Stimulated activated naive B cell treated with anti-CD40 and anti-IgM and Interleukin-4, amounts not matched to agents 10 μg/mL and 1 μg/mL and 100 μg/mL, for 72 hours (primary cell): Measurements from ENCODE around the gene XPC.

Experiments used
- ATAC-seq, 2 donors: fragments of 150-1000 bp; cut with Tn5 transposase; replicated peaks; 2 replicates each; pipeline ENCODE4 v1.10.0; 2021; ENCODE audit warnings: moderate library complexity in 1 of 2
- DNase-seq: peaks from one replicate; pipeline ENCODE4 v3.0.0; 2021
- H3K27ac Mint-ChIP-seq: one replicate; pipeline ENCODE4 v1.8.0; 2022; ENCODE audit warnings: mild to moderate bottlenecking, mixed read lengths
- H3K27me3 Mint-ChIP-seq, 2 donors: one replicate each; pipeline ENCODE4 v1.8.0; 2022; ENCODE audit warnings: mixed read lengths in 2 of 2
- H3K36me3 Mint-ChIP-seq, 2 donors: one replicate each; pipeline ENCODE4 v1.8.0; 2022; ENCODE audit warnings: mixed read lengths in 2 of 2, mild to moderate bottlenecking in 1 of 2
- H3K4me1 Mint-ChIP-seq, 2 donors: one replicate each; pipeline ENCODE4 v1.8.0; 2022; ENCODE audit warnings: mixed read lengths in 2 of 2, mild to moderate bottlenecking in 1 of 2
- H3K4me3 Mint-ChIP-seq, 2 donors: one replicate each; pipeline ENCODE4 v1.8.0; 2022; ENCODE audit warnings: mild to moderate bottlenecking in 2 of 2, mixed read lengths in 2 of 2, moderate library complexity in 1 of 2
- H3K9me3 Mint-ChIP-seq, 2 donors: one replicate each; pipeline ENCODE4 v1.8.0; 2022; ENCODE audit warnings: mixed read lengths in 2 of 2, mild to moderate bottlenecking in 1 of 2

XPC gene

DNA sequence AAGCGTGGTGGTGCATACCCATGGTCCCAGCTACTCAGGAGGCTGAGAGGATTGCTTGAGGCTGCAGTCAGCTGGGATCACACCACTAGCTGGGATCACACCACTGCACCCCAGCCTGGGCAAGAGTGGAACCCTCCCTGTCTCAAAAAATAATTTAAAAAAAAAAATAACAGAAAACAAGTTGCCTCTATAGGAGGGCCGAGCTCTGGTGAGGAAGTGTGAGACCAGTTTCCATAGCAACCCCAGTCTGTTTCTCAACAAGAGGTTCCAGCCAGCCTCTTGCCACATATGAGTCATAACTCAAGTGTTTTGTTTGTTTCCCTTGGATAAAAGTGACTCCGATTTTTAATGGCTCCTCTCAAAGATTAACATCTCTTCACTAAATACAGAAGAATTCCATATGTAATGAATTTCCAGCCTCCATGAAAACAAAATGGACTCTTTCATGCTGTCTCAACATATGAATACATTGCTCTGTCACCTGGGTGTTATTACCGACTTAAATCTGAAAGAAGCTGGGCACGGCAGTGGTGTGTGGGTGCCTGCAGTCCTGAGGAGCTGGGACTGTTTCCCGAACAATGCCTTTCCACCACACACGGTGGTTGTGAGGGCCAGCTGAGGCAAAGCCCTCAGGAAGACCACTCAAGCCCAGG is 33.9 kb downstream of the XPC start:
- Mint-ChIP-seq H3K27ac (peak overlapping the region; percentile 96), H3K36me3 (peaks cover 30 to 50% of the 10 kb centered on the region in 2 donors), H3K4me3 (peak overlapping the region; percentile 37 to 41), H3K9me3 (no peaks in the 10 kb centered on the region), H3K27me3 (no peaks in the 10 kb centered on the region), H3K4me1 (peaks cover 14% of the 10 kb centered on the region in 2 donors)
- DNase-seq (peak; percentile 58), ATAC-seq (peak; percentile 98)

DNA sequence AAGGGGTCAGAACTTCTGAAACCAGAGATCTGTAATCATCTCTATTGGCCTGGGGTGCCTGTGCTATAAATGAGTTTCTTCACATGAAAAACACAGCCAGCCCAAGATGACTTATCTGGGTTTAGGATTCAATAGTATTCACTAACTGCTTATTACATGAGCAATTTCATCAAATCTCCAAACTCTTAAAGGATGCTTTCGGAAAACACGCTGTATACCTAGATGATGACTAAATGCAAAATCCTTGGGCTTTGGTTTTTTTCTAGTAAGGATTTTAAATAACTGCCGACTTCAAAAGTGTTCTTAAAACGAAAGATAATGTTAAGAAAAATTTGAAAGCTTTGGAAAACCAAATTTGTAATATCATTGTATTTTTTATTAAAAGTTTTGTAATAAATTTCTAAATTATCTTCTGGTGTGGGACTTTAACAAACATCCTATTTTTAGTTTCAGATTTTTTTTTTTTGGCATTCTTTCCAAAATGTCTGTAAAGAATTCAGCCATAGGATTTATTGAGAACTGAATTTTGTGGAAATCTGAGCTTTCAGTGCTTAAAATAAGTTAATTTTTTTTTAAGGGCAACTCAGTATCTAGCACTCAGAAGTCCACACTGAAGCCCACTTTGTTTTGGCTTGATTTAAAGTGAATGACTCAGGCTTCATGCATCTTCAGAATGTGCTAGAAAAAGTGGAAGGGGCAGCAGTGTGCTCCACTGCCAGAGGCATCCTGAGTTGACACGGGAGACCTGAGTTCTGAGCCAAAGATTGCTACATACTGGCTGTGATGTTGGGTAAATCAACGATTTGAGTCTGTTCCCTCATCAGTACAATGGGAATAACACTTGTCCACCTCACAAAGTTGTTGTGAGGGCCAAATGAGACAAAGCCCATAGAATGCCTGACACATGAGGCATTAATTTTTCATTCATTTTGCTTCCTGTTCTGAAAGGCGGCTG is 34.9 kb downstream of the XPC start:
- H3K9me3 Mint-ChIP-seq: no peaks in the 10 kb centered on the region
- H3K27me3 Mint-ChIP-seq: no peaks in the 10 kb centered on the region
- DNase-seq (no peak), ATAC-seq (no peak)
- peaks cover 14 to 16% of the 10 kb centered on the region in 2 donors for H3K4me1 Mint-ChIP-seq
- no peak overlapping the region for H3K4me3 Mint-ChIP-seq
- peak overlapping the region; percentile 87 for H3K27ac Mint-ChIP-seq
- H3K36me3 Mint-ChIP-seq: peaks cover 32 to 55% of the 10 kb centered on the region in 2 donors

DNA sequence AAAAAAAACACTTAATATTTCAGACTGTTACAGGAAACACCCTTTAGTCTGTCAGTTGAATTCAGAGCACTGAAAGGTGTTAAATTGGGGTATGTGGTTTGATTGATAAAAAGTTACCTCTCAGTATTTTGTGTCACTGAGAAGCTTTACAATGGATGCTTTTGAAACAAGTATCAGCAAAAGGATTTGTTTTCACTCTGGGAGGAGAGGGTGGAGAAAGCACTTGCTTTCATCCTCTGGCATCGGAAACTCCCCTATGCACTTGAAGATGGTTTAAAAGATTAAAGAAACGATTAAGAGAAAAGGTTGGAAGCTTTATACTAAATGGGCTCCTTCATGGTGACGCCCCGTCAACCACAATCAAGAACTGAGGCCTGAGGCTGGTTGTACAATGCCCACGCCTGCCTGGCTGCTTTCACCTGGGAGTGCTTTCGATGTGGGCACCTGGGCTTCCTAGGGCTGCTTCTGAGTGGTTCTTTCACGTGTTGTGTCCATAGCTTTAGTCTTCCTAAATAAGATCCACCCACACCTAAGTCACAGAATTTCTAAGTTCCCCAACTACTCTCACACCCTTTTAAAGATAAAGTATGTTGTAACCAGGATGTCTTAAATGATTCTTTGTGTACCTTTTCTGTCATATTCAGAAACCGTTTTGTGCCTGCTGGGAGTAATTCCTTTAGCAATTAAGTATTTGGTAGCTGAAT is 35.7 kb downstream of the XPC start:
- H3K36me3 Mint-ChIP-seq: peaks cover 36 to 61% of the 10 kb centered on the region in 2 donors
- no peak for ATAC-seq
- H3K4me3 Mint-ChIP-seq: no peak overlapping the region
- peak overlapping the region; percentile 85 for H3K27ac Mint-ChIP-seq
- DNase-seq: no peak
- no peaks in the 10 kb centered on the region for H3K9me3 Mint-ChIP-seq
- no peaks in the 10 kb centered on the region for H3K27me3 Mint-ChIP-seq
- H3K4me1 Mint-ChIP-seq: peaks cover 17 to 21% of the 10 kb centered on the region in 2 donors

DNA sequence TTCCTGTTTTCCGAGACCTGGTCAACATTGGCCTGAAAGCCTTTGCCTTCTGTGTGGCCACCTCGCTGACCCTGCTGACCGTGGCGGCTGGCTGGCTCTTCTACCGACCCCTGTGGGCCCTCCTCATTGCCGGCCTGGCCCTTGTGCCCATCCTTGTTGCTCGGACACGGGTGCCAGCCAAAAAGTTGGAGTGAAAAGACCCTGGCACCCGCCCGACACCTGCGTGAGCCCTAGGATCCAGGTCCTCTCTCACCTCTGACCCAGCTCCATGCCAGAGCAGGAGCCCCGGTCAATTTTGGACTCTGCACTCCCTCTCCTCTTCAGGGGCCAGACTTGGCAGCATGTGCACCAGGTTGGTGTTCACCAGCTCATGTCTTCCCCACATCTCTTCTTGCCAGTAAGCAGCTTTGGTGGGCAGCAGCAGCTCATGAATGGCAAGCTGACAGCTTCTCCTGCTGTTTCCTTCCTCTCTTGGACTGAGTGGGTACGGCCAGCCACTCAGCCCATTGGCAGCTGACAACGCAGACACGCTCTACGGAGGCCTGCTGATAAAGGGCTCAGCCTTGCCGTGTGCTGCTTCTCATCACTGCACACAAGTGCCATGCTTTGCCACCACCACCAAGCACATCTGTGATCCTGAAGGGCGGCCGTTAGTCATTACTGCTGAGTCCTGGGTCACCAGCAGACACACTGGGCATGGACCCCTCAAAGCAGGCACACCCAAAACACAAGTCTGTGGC is 36.6 kb downstream of the XPC start:
- Mint-ChIP-seq H3K4me1 (peaks cover 17 to 21% of the 10 kb centered on the region in 2 donors), H3K27ac (peak overlapping the region; percentile 70), H3K4me3 (no peak overlapping the region), H3K36me3 (peaks cover 36 to 53% of the 10 kb centered on the region in 2 donors), H3K27me3 (no peaks in the 10 kb centered on the region), H3K9me3 (no peaks in the 10 kb centered on the region)
- ATAC-seq (no peak), DNase-seq (no peak)

DNA sequence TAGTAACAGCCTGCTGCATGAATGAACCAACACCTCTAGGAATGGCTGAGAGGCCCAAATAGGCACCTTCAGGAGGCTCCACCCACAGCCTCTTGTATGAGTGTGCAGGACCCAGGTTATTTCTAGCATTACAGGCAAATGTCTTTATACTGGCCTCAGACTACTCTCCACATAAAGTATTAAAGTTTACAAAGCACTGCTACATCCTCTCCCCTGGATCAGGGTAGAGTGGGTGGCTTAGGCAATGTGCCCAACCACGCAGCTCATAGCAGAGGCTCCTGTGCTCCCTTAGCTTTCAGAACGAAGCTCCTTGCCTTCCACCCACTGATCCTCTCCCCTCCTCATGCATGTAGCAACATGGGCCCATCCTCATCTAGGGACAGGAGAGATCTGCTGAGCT is 37.3 kb downstream of the XPC start:
- Mint-ChIP-seq H3K36me3 (peaks cover 37 to 49% of the 10 kb centered on the region in 2 donors), H3K4me3 (no peak overlapping the region), H3K4me1 (peaks cover 17 to 21% of the 10 kb centered on the region in 2 donors), H3K27ac (no peak overlapping the region), H3K9me3 (no peaks in the 10 kb centered on the region), H3K27me3 (no peaks in the 10 kb centered on the region)
- DNase-seq: no peak
- no peak for ATAC-seq

DNA sequence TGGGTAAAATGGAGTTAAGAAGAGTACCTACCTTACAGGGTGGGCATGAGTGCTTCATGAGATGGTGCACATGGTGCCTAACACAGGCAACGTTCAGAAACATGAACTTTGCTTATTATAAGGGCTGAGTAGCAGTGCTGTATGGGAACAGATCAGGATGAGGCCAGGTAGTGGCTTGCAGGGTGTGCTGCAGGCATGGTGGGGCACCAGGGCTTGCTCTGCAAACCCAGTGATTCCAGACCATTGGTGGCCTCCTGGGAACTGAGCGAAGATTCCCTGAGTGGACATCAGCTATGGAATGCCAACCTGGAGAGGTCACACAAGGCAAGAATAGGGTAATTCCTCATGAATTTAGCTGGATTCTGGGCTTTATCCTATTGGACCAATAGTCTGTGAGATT is 37.7 kb downstream of the XPC start:
- DNase-seq (no peak), ATAC-seq (no peak)
- Mint-ChIP-seq H3K9me3 (no peaks in the 10 kb centered on the region), H3K27me3 (no peaks in the 10 kb centered on the region), H3K4me3 (no peak overlapping the region), H3K36me3 (peaks cover 38 to 49% of the 10 kb centered on the region in 2 donors), H3K4me1 (peaks cover 15 to 21% of the 10 kb centered on the region in 2 donors), H3K27ac (no peak overlapping the region)

DNA sequence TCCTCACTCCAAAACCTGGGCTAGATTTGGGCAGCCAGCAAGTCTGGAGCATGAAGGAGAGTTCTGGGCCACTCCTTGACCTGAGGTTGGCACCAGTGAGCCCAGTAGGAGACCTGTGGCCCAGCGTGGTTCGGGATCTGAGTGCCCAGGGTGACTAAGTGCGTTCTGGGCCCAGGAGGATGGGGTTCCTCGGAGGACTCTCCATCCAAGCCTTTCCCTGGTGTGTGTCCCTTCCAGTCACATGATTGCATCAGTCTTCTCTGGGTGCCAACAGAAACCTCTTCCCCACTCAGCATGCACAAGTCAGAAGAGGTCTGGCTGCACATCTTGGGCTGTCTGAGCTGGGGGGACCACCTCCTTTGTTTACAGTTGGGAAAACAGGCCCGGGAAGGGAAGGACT is 38.6 kb downstream of the XPC start:
- Mint-ChIP-seq H3K36me3 (peaks cover 42 to 53% of the 10 kb centered on the region in 2 donors), H3K4me3 (no peak overlapping the region), H3K27me3 (no peaks in the 10 kb centered on the region), H3K9me3 (no peaks in the 10 kb centered on the region), H3K27ac (no peak overlapping the region), H3K4me1 (peaks cover 11 to 14% of the 10 kb centered on the region in 2 donors)
- ATAC-seq (no peak), DNase-seq (no peak)

DNA sequence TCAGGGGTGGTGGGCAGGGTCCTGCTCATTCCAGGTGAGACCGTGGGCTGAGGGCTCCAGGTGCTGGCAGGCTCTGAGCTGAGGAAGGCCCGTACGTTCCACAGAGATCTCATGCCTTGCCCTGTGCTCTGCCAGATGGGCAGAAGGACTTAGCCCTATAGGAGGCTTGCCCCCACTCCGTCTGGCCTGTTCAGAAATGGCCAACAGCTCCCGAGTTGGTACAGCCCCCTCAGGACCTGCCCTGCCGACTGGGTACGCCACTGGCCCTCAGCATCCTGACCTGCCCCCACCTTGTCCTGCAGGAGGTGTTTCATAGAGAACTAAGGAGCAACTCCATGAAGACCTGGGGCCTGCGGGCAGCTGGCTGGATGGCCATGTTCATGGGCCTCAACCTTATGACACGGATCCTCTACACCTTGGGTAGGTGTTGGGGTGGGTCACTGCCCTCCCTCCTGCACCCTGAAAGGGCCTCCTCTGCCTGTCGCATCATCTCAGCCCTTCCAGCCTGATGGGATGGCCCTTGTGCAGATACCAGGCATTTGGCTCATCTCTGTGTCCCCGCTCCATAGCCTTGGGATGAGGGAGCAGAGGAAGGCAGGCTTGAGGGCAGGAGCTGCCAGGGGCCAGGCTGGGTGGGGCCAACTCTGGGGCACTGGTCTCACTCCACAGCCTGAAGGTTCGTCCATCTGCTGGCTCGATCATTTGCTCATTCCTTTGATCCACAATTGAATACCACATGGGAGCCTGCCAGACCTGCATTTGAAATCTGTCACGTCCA is 39.3 kb downstream of the XPC start:
- Mint-ChIP-seq H3K9me3 (no peaks in the 10 kb centered on the region), H3K27ac (no peak overlapping the region), H3K27me3 (no peaks in the 10 kb centered on the region), H3K36me3 (peaks cover 44 to 59% of the 10 kb centered on the region in 2 donors), H3K4me3 (no peak overlapping the region), H3K4me1 (peaks cover 6 to 7% of the 10 kb centered on the region in 2 donors)
- DNase-seq (no peak), ATAC-seq (no peak)

DNA sequence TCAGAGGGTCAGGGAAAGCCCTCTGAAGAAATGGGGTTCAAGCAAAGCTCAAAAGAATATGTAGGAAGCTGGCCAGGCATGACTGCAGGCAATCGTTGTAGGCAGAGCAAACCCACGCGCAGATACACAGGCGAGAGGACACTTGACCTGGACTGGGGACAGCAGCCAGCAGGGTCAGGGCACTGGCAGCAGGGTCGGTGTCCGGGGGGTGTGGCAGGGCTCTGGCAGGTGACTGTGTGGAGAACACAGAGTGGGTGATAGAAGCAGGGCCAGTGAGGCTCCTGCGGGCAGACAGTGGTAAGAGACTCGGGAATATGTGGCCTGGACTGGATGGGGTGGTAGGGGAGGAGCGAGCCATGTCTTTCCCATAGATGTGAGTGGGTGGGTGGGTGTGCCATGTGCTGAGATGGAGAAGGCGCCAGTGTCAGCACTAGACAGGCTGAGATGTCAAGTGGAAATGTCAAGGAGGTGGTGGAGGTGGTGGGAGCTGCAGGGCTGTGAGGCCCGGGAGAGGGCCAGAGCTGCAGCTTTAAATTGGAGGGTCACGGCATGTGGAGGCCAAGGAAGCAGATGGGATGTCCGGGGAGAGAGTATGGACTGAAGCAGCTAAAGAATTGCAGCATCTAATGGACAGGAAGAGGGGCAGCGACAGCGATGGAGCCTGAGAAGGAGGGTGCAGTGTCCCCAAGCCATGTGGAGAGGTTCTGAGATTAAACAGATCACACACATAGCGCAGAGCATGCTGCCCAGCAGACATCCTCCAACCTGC is 40.1 kb downstream of the XPC start:
- no peak for ATAC-seq

DNA sequence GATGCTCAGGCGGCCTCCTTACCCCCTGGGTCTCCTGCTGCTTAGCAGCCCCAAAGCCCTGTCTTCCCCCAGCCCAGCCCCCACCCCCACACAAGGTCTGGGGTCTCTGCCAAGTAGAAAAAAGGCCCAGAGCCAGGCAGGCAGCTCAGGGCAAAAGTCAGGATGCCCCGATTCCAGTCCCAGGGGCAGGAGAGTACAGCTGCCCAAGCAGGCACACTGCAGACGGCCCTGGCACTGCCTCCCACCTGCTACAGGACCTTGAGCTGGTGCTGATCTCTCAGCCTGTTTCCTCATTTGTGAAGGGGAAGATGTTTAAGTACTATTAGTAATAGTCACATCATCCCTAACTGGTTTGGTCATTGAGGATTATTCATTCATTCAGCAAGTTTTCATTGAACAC is 41.0 kb downstream of the XPC start:
- peaks cover 59 to 71% of the 10 kb centered on the region in 2 donors for H3K36me3 Mint-ChIP-seq
- ATAC-seq: no peak

More for the DNA sequence above, 40.1 kb downstream of the XPC start:
- Mint-ChIP-seq H3K27ac (peak overlapping the region; percentile 75), H3K4me3 (no peak overlapping the region), H3K27me3 (no peaks in the 10 kb centered on the region), H3K9me3 (no peaks in the 10 kb centered on the region), H3K4me1 (peaks cover 6 to 7% of the 10 kb centered on the region in 2 donors), H3K36me3 (peaks cover 51 to 65% of the 10 kb centered on the region in 2 donors)
- DNase-seq: no peak

DNA sequence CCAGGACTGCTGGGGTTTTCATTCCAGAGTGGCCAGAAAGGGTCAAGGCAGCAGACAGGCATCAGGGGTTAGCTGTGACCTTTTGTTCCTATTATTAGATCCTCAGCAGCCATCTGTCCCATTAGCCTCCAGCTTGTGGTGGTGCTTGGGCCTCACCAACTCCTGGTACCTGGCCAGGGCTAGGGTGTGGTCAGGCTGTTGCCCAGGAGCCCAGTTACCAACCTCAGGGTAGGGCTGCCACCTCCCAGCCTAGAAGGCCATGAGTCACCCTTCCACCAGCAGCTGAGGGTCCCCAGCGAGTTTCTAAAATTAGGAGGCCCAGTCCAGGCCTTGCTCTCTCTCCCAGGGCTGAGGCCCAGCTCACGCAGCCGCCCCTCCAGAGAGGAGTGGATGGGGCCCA is 41.4 kb downstream of the XPC start:
- ATAC-seq: no peak
- H3K27ac Mint-ChIP-seq: no peak overlapping the region
- H3K9me3 Mint-ChIP-seq: no peaks in the 10 kb centered on the region
- DNase-seq: no peak
- H3K4me1 Mint-ChIP-seq: peaks cover 6 to 7% of the 10 kb centered on the region in 2 donors
- peaks cover 58 to 73% of the 10 kb centered on the region in 2 donors for H3K36me3 Mint-ChIP-seq
- no peak overlapping the region for H3K4me3 Mint-ChIP-seq
- no peaks in the 10 kb centered on the region for H3K27me3 Mint-ChIP-seq

More for the DNA sequence above, 41.0 kb downstream of the XPC start:
- Mint-ChIP-seq H3K27me3 (no peaks in the 10 kb centered on the region), H3K27ac (no peak overlapping the region), H3K4me3 (no peak overlapping the region), H3K9me3 (no peaks in the 10 kb centered on the region), H3K4me1 (peaks cover 6 to 7% of the 10 kb centered on the region in 2 donors)
- no peak for DNase-seq

DNA sequence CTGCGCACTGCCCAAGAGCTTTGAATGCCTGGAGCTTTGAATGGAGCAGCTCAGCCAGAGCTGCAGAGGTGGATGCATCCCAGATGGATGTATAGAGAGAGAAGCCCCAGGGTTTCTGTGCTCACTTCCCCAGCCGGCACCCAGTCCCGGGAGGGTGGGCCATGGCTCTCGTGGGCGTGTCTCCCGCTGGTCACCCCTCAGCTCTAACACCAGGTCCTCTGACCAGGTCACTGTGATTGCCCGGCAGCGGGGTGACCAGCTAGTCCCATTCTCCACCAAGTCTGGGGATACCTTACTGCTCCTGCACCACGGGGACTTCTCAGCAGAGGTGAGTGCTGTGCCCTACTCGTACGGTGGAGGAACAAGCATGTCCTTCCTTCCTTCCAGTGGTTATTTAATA is 42.8 kb downstream of the XPC start:
- no peaks in the 10 kb centered on the region for H3K9me3 Mint-ChIP-seq
- no peak for DNase-seq
- H3K4me1 Mint-ChIP-seq: peaks cover 4 to 7% of the 10 kb centered on the region in 2 donors

More for the DNA sequence above, 42.8 kb downstream of the XPC start:
- H3K27ac Mint-ChIP-seq: no peak overlapping the region
- no peaks in the 10 kb centered on the region for H3K27me3 Mint-ChIP-seq
- H3K4me3 Mint-ChIP-seq: no peak overlapping the region
- ATAC-seq: no peak
- peaks cover 58 to 73% of the 10 kb centered on the region in 2 donors for H3K36me3 Mint-ChIP-seq
